GM18517 (cell line): ENCODE data around the gene UBALD1.
"Not testable (repeated sequence)": the region's sequence is repeated elsewhere in the genome, so short reads cannot be mapped to it uniquely, and the experiment has no call there.

Experiments
- ATAC-seq: cut with Tn5 transposase; IDR thresholded peaks from one replicate; pipeline ENCODE4 v1.9.1; 2021; ENCODE audit warnings: mild to moderate bottlenecking, moderate library complexity; ENCODE audit not compliant: unreplicated experiment

UBALD1 gene

DNA sequence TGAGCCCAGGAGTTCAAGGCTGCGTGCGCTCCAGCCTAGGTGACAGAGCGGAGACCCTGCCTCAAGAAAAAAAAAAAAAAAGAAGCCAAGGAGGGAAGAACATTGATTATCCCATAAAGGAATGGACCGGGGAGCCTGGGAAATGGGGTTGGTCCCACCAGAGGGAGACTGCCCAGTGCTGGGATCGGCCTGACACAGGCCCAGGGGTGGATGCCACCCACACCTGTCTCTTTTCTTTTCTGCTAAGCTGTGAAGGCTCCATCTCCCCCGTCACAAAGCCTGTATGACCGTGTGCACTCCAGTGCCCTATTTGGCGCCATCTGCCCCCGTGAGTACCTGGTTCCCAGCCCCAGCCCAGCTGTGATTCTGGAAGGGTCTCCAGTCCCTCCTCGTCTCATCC, 15.7 kb downstream of the UBALD1 start:
- no peak for ATAC-seq

DNA sequence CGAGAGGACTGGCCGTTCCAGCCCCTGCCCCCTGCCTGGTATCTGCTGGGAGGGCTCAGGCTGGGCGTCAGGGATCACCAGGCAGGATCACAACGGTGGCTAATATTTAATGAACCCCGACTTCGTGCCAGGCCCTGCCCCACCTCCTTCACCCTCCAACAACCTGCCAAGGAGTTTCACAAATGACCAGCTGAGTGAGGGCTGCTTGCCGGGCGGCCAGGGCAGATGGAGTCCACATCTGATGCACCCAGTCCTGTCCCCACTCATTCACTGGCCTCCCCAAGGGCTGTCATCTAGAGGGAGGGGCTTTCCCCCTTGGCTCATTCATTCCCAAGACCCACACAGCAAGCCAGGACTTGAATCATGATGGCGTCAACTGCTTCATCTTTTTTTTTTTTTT, 17.5 kb downstream of the UBALD1 start:
- no peak for ATAC-seq

GRCh38 chr16:4594433-4595410, 20.0 kb downstream of the UBALD1 start:
- no peak for ATAC-seq

DNA sequence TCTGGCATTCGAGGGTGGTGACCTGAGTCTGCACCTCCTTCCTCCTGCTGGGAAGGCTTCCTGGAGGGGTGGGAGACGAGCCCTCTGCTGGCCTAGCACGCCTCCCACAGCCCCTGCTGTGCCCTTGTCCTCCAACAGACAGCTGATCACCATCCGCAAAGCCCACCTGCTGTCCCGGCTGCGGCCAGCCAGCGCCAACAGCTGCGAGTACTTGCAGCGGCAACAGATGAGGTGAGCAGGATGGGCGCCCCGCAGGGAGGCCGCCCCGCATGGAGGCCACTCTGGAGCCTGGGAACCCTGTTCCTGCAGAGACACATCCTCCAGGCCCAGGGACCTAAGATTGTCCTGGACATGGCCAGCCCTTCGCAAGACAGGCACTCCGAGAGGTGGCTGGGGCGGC, 21.6 kb downstream of the UBALD1 start:
- no peak for ATAC-seq

- no peak for ATAC-seq
Measured at GRCh38 chr16:4591706-4592470, 22.8 kb downstream of the UBALD1 start.

GRCh38 chr16:4591191-4591590, 23.5 kb downstream of the UBALD1 start:
- no peak for ATAC-seq

DNA sequence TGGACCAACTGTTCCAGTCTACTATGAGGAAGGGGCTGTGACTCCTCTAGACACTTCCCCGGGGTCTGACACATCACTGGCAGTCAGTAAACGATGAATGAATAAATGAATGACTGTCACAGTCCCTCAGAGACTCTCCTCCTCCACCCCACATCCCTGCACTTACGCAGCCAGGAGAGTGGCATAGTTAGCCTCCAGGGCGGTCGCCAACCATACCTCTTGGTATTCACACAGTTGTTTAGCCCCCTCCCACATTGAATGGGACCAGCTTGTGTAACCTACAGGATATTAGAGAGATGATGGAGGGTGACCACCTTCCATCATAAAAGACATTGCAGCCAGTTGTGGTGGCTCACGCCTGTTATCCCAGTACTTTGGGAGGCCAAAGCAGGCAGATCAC, 25.7 kb downstream of the UBALD1 start:
- ATAC-seq, result no peak

GRCh38 chr16:4588386-4588785, 26.3 kb downstream of the UBALD1 start:
- no peak for ATAC-seq

GRCh38 chr16:4586291-4586690, 28.4 kb downstream of the UBALD1 start:
- ATAC-seq, result no peak

DNA sequence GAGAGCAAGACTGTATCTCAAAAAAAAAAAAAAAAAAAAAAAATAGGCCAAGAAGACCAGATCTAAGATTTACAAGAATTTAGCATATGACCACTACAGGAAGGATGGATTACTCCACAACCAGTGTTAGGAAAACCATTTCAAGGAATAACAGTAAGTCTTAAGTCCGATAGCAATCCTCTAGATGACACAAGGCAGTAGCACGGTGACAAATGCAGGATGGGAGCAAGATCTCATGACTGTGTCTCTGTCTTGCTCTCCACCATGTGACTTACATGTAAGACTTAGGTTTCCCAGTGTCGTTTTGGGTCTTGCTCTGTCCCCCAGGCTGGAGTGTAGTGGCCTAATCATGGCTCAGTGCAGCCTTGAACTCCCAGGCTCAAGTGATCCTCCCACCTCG, 30.8 kb downstream of the UBALD1 start:
- ATAC-seq, result no peak

- no peak for ATAC-seq
Measured at GRCh38 chr16:4580250-4580649, 34.4 kb downstream of the UBALD1 start.

GRCh38 chr16:4578961-4579530, 35.6 kb downstream of the UBALD1 start:
- no peak for ATAC-seq

DNA sequence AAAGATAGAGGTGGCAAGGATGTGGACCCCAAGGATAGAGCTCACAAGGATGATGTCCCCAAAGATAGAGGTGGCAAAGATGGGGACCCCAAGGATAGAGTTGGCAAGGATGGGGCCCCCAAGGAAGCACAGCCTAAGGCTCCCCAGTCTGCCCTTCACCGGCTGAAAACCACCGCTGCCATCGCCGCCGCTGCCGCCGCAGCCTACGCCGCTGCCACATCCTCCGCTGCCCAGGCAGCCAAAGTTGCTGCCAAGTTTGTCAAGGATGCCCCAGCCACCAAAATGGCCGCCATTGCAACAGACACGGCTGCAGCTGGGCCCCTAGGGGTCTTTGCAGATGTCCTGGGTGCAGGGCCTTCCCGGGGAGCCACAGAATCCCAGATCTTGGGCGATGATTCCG, 38.7 kb downstream of the UBALD1 start:
- ATAC-seq, result no peak

DNA sequence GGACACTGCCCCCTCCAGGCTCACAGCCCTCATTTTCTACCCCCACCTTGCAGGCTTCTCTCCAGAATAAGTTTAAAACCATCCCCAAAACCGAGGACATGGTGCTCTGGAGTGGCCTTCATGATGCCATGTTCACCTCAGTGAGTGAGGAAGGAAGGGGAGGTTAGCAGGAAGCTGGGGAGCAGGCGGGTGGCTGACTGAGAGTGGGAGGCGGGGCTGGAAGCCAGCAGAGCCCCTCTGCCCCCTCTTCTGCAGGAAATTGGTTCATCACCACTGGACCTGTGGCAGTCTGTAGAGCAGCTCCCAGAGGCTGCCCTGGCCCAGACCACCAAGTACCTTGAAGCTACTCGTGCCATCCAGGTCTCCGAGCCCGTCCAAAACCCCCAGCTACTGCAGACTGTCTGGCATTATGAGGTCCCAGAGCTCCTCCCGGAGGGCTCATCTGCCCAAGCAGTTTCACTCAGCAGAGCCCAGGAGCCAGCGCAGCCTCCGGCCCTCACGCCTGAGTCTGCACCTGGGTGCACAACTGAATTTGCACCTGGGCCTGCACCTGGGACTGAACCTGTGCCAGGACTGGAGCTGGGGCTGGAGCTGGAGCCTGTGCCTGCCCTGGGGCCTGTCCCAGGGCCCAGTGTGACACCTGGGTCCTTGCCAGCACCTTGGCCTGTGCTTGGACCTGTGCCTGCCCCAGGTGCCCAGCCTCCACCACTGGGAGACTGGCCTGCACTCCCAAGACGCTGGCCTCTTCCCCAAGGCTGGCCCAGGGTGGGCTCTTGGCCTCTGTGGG, 39.6 kb downstream of the UBALD1 start:
- no peak for ATAC-seq

DNA sequence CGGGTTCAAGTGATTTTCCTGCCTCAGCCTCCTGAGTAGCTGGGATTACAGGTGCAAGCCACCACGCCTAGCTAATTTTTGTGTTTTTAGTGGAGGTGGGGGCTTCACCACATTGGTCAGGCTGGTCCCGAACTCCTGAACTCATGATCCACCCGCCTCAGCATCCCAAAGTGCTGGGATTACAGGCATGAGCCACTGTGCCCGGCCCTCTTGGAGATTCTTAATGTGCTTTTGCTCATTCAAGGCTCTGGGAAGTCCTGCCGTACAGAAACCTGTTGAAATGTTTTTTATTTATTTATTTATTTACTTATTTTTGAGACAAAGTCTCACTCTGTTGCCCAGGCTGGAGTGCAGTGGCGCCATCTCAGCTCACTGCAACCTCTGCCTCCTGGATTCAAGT, 40.8 kb downstream of the UBALD1 start:
- not testable (repeated sequence) for ATAC-seq

DNA sequence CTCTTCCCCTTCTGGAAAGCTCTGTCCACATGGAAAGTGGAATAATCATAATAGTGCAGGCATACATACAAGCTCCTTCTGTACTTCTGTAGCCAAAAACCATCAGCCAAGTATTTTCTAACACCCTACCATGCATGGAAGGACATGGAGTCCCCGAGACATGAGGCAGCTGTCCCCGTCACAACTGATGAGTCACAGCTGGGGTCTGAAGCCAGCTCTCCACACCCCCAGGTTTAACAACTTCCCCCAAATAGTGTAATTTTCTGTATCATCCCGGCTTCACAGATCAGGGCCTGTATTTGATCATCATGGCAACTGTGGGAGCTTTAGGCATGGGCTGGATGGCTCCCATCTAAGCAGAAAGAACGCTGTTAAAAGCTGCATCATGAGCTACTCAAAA, 42.0 kb downstream of the UBALD1 start:
- ATAC-seq, result no peak

DNA sequence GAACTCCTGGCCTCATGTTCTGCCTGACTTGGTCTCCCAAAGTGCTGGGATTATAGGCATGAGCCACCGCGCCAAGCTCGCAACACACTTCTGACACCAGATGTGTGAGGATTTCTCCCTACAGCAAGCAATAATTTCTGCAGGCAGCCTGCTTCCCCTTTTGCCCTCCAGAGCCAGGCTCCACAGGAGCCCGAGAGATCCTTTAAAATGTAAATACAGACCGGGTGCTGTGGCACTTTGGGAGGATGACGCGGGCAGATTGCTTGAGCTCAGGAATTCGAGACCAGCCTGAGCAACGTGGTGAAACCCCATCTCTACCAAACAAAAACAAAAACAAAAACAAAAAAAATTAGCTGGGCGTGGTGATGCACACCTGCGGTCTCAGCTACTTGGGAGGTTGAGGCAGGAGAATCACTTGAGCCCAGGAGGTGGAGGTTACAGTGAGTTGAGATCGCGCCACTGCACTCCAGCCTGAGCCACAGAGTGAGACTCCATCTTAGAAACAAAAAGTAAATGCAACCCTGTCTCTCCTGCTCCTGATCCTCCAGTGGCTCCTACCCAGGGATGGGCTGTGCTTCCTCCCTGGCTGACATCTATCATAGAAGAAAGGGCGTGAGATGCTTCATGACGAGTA, 43.9 kb downstream of the UBALD1 start:
- ATAC-seq, result no peak

- ATAC-seq, result no peak
Measured at GRCh38 chr16:4570086-4570485, 44.6 kb downstream of the UBALD1 start.

- no peak for ATAC-seq
Measured at GRCh38 chr16:4566144-4566543, 48.5 kb downstream of the UBALD1 start.

GRCh38 chr16:4564661-4565267, 49.9 kb downstream of the UBALD1 start:
- ATAC-seq, result no peak
